Activated naive CD4-positive, alpha-beta T cell treated with anti-CD3 and anti-CD28 coated beads, Interleukin-2, amount 50 U/mL, for 16 hours (primary cell): ENCODE data around the gene ITLN1.
A peak's percentile ranks its signal among the peaks of the same experiment; 100 is the strongest.
"Not testable (repeated sequence)": the region's sequence is repeated elsewhere in the genome, so short reads cannot be mapped to it uniquely, and the experiment has no call there.

Experiments
- DNase-seq: peaks from one replicate; pipeline ENCODE4 v3.0.0-alpha.2; 2020

Gene ITLN1

DNA sequence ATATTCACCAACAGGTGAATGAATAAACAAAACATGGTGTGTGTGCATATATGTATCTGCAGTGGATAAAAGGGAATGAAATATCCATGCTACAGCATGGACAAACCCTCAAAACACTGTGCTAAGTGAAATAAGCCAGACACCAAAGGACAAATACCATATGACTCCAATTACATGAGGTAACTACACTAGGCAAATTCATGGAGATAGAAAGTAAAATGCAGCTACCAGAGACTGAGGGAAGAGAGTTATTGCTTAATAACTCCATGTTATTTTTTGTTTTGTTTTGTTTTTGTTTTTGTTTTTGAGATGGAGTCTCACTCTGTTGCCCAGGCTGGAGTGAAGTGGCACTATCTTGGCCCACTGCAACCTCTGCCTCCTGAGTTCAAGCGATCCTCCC lies 2.4 kb downstream of the ITLN1 start:
- DNase-seq: no peak

DNA sequence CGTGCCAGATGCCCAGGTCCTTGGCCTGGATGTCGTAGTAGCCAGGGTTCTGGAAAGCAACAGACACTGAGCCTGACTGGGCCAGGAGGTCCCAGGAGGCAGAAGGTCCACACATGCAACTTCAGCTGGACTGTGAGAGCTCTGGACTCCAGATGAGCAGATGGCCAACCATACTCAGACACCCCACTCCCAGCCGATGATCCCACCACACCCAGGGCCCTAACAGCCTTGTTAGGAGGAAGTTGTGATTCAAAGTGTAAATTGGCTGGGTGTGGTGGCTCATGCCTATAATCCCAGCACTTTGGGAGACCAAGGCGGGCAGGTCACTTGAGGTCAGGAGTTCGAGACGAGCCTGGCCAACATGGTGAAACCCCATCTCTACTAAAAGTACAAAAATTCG lies 3.7 kb downstream of the ITLN1 start:
- not testable (repeated sequence) for DNase-seq

DNA sequence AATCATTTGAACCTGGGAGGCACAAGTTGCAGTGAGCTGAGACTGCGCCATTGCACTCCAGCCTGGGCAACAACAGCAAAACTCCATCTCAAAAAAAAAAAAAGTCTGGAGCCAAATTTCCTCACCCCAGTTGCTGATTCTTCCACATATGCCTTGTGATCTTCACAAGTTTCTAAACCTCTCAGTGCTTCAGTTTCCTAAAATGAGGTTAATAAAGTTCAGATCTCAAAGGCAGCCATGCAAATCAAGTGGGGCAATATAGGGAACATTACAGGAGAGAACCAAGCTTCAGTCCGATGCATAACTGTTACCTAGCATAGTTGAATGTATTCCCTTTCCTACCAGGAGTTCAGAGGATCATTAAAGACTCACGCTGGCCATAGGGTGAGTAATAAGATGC lies 4.8 kb downstream of the ITLN1 start:
- DNase-seq: no peak

DNA sequence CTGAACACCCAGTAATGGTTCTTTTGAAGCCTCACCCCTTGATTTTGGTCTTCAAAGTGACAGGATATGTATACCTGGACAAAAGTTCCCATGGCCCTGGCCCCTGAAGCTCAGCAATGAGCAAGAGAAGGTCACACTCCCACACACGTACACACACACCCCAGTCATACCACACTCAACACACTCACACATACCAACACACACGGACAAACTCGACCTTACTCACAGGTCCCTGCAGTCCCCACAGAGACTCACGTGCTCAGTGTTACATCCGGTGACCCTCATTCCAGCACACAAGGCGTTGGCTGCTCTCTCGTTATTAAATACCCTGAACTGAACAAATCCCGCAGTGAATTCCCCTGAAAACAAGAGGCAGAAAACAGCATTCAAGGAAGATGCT lies 5.9 kb downstream of the ITLN1 start:
- DNase-seq: no peak

DNA sequence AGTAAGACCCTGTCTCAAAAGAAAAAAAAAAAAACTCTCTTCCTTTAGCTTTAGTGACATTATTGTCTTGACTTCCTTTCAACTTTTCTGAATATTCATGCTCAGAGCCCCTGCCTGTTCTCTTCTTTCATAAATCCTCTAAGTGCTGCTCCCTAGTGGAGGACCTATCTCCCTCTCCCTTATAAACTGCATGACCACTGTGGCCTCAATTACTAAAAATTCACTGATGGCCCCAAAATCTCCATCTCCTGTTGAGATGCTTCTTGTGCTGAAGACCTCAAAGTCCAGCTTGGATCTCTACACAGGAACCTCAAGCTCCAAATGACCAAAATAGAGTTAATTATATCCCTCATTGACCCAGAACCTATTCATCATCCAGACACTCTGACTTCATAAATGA lies 7.8 kb downstream of the ITLN1 start:
- no peak for DNase-seq

DNA sequence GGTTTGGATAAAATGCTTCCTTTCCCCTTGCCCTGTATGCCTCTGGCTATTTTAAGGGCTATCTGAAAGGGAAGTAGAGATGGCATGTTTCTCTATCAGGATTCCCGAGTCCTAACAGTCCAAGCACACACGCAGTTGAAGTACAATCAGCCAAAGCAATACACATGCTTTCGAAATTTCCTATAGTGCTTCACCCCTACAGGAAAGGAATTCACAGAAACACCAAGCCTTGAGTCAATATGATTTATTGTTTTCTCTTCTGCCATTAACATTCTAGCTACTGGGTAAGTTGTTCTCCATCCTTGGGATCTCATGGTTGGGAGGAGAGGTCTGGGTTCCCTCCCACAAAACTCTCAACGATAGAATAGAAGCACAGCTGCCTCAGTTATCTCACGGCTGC lies 8.7 kb downstream of the ITLN1 start:
- no peak for DNase-seq

DNA sequence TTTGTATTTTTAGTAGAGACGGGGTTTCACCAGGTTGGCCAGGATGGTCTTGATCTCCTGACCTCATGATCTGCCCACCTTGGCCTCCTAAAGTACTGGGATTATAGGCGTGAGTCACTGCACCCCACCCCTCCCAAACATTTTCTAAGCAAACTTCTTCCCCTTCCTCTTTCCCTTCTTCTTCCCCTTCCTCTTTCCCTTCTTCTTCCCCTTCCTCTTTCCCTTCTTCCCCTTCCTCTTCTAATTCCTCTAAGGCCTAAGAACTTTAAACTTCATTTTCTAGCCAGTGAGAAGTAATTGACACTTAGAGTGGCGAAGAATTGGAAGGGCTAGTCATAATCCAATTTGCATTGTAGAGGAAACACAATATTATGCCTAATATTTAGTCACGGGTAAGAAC lies 9.4 kb downstream of the ITLN1 start:
- not testable (repeated sequence) for DNase-seq

DNA sequence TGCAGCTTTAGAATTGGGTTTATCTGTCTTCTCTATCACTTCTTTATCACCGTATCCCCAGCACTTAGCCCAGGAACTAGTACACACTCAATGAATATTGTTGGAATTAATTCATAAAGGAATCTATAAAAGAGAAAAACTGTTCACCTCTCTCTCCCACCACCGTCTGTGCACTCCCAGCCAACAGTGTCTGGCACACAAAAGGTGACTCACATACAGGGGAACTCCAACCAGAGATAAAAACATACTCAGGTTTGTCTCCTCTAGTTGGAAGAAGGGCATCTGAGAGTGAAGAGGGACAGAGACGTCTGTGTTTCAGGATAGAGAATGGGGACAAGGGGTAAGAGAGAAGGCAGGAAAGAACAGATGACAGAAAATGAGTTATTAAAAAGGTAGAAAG lies 10.0 kb downstream of the ITLN1 start:
- DNase-seq: peak; percentile 25

DNA sequence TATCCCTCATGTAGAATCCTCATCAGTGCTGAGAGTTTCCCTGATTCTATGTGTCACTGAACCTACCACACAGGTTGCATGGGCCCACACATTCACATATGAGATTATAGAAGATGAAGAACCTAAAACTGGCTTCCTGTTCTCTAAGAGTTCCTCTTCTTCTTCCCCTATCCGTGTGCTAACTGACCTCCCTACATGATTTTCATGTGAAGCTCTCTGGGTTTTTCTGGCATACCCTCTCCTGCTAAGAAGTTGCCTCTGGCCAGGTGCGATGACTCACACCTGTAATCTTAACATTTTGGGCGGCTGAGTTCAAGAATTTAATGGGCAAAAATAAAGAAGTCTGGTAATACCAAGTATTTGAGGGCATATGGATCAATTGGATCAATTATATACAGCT lies 16.8 kb downstream of the ITLN1 start:
- DNase-seq: no peak

DNA sequence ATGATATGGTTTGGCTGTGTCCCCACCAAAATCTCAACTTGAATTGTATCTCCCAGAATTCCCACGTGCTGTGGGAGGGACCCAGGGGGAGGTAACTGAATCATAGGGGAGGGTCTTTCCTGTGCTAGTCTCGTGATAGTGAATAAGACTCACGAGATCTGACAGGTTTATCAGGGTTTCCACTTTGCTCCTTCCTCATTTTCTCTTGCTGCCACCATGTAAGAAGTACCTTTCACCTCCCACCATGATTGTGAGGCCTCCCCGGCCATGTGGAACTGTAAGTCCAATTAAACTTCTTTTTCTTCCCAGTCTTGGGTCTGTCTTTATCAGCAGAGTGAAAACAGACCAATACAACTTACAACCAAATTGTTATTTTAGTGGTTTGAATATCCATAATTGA lies 17.3 kb downstream of the ITLN1 start:
- DNase-seq: not testable (repeated sequence)

DNA sequence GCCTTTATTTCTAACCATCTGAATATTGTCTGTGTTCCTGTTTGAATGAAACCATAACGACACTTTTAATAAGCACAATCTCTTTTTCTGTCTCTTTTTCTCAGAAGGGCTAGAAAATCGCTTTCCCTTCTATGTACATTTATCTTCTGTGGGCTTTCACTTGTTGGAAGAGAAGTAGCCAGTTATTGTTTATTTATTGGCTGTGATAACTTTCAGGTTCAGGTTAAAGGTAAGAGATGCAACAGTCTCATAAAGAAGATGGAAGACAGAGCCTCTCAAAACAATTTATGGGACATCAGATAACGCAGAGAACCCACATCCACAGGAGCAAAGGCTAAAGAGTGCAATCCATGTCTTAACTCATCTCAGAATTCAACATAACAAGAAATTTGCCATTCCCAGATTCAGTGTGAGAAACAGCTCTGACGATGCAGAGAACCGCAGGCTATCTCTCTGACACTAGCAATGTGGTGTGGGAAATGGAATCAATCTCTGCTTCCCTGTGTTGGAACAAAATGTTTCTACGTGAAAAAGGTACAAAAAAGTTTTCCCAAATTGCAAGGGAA lies 18.2 kb downstream of the ITLN1 start:
- no peak for DNase-seq

DNA sequence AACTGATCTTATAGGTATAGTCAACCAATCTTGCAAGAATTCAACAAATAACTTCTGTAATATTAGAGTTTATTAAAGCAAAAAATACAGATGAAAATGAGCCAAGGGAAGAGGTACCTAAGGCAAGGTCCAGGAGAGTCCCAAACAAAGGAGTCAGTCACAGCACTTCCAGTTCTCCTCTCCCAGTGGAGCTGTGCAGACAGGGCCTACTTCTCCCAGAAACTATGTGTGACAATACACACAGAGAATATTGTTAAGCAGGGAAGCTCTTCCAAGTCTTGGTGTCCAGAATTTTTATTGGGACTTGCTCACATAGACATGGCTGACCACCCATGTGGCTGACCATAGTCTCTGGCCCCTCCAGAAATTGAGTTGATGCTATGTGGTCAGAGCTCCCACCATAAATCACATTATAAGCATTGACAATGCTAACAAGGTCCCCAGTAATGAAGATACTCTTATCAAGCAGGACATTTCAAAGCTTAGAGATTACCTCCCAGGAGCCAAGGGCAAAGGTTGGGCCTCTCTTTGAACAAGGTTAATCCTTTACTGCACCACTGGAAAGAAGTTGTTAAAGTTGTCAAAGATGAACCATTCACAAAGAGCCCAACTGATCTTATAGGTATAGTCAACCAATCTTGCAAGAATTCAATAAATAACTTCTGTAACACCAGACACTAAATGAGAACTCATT lies 18.8 kb downstream of the ITLN1 start:
- DNase-seq: no peak

DNA sequence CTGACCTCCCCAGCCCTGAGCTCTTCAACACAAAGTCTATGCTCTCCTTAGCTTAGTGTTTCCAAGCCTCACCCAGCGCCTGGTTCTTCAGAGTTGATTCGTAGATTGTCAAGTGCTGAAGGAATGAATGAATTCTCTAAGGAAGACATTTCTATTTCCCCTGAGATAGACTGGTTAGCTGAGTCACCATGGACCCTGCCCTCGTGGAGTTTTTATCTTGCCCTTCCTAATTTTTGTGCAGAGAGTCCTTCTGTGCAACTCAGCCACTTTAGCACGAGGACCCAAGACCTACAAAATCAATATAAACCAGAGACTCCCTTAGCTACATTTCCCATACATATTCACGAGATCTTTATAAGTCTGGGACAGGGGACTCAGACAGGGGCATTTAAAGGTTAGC lies 19.6 kb downstream of the ITLN1 start:
- DNase-seq: no peak

DNA sequence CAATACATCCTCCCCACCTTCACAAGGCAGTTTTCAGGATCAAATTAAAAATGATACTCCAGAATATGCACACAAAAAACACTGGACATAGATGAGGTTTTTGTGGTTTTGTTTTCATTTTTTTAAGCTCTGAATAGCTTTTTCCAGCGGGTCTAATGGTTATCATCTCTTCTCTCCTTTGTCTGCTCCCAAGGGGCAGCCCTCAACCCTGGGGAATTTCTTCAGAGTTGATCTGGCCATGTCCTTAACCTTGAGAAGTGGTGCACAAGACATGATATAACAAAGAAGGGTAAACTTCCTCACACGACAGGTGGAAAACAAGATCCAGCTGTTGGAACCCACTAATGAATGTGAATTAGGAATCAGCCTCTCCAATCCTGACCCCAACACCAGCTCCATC lies 20.8 kb downstream of the ITLN1 start:
- DNase-seq: no peak

DNA sequence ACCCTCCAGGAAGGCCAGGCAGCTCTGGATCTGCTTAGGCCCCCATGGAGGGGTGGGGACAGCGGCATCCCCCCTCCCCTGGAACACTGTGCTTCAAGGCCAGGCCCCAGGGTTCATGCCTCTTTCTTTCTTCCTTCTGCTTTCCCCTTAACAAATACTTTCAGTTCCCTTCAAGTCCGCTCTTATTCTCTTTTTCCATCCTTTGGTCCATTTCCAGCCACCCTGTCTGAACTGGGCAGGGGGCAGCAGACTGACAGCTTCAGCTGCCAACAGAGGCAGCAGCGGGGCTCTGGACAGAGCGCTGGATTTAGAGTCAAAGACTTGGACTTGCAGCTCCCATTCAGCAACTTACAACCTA lies 21.2 kb downstream of the ITLN1 start:
- DNase-seq: no peak

DNA sequence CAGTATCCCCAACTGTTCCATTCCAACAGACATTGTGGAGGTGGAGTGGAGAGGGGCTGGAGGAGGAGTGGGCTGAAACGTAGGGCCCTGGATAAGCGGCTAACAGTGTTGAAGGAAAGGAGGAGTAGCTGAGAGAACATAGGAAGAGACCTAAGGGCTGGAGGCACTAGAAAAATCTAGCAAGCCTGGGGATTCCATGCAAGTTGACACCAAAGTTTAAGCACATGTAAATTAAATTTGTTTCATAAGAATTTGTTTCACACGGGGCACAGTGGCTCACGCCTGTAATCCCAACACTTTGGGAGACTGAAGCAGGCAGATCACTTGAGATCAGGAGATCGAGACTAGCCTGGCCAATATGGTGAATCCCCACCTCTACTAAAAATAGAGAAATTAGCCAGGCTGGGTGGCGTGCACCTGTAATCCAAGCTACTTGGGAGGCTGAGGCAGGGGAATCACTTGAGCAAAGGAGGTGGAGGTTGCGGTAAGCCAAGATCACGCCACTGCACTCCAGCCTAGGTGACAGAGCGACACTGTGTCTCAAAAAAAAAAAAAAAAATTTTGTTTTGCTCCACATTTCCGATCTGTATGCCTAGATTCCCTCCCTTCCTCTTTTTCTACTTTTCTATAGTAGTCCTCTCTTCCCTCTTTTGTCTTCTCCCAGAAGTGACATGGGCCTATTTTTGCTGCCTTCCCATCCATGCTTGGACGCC lies 21.8 kb downstream of the ITLN1 start:
- DNase-seq: no peak

DNA sequence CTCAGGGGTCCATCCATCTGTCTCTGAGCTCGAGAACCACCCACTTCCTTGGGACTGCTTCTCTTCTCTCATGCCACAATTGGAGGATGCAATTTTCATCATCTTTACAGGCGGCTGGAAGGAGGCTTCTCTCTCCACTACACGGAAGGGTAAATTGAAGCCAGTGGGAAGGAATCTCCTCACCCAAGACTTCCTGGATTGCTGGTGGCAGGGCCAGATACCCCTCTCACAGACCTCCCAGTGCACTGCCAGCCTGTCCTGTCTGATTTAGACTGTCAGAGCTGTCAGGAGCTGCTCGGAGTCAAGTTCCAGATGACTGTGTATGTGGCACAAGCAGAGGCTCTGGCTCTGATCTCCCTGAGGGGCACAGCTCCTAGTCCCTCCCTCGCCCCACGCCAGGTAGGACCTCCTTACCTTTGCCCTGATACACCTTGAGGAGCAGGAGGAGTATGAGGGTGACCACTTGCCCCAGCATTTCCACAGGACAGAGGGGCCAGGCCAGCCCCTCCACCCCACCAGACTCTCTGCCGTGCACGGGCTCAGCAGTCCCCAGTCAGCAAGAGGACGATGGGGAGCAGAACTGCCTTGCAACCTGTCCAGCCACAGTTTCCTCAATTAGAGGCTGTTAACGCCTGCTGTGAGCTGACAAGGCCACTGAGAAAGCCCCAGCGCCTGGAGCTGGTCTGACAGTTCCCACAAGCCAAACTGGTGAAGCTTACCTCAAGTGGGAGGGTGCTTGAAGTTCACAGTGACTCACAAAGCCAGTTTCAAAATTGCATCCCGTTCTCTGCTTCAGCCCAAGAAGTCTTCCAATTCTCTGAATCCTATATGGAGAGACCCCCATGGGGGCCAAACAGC lies 22.5 kb downstream of the ITLN1 start, which contains the start of gene CD244:
TSS of gene CD244 (minus strand) at position 685 of the 858 bp plus-strand sequence. CDS start at position 475, 210 bp downstream.
- peak; percentile 26 for DNase-seq

DNA sequence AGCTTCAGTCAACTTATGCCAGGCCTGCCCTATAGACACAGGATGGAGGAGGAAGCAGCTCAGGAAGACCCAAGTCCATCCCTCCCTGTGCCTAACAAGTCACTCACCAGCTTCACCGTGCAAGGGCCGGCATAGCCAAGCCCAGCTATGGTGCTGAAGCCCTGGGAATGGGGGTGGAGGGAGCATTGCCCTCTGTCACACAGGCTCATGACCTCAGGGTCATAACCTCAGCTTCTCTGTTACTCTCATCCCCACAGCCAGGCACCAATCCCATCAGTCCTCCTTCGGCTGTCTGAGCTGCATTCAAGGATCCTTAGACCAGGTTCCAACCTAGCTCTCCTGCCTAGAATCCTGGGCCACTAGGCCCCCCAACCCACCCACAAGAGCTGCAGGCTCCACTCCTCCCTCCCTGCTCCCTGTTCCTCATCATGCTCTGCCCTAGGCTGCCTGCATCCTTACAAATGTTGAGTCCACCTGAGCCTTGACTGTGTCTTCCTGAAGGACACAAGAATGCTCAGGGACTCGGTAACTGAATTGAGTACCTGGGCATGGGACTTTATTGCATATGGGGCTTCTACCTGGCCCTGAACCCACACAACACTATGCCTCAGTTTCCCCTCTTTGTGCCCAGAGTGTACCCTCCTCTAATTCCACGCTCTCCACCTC lies 24.0 kb downstream of the ITLN1 start:
- no peak for DNase-seq

DNA sequence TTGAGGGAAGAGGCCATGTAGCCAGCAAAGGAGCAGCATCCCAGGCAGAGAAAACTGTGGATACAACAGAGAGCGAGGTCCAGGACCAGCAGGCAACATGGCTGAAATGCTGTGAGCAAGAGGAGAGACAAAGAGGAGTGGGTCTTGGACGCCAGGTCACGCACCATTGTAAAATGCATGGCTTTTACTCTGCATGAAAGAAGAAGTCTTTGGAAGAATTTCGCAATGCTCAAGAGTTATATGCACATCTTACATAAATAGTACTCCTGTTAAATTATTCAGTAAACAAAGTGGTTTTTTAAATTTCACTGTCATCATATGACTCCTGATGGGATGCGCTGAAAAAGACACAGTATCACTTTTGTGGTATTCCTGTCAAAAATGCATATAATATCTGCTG lies 25.8 kb downstream of the ITLN1 start:
- no peak for DNase-seq

DNA sequence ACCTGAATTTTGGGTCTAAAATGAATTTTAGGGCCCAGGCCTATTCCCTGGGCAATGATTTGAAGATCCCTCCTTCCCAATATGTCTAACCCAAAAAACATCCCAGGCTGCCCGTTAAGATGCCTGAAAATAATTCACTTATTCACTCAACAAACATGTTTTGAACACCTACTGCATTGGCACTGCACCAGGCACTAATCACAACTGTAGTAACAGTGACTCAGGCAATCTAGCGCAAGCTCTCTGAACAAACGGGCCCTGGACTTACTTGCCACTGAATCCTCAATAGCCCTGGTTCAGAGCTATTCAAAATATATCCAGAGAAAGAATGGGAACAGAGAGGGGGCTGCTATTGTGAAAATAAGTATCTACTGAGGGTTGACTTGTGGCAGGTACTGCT lies 26.5 kb downstream of the ITLN1 start:
- no peak for DNase-seq

DNA sequence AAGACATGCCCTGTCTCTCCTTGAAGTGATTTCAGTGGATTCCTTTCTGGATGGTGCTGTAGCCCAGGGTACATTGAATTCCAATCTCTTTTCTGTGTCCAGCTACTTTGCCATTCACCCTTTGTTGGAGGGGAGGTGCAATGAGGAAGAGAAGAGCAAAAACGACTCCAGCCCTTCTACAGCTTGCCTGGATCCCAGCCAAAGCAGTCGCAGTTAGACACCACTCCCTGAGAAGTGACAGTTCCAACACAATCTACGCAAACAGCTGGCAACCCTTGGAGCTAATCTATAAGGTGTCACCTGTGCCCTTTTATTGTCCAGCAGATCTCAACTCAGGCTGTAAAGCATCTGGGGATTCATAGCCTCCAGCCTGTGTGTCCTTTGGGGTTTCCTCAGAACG lies 26.9 kb downstream of the ITLN1 start:
- DNase-seq: no peak

DNA sequence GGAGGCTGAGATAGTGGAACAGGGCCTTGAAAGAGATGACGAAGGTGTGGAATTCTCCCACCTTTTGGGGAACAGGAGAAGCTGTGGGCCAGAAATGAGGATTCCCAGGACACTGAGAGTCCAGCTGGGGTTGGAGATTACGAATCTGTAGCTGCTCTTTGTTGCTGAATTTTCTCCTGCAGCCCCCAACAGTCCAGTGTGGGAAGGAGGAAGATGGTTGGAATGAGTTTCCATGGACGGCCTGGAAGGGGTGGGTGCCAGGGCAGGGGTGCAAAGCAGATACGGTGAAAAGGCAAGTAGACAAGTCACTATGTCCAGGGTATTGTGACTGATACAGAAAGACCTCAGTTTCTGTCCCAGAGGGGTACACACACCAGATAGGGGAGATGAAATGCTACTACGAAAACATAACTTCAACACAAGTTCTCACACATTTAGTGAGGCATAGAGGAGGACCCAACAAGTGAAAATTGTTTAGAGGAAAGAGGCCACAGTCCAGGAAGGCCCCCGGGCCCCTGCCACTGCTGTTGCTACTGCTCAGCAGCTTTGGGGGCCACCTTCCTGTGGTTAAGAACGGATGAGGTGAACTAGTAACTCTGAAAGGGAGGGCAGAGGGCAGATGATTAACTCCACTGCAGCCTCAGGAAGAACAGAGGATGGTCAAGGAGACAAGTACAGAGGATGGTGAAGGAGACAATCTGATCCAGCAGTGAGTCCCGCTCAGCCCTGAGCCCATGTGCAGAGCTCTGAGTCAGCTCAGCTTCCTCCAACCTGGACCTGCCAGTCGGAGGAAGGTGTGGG lies 29.6 kb downstream of the ITLN1 start:
- DNase-seq: no peak
